SK-N-SH treated with all-trans-retinoic acid at 6 μM for 48 hours (cell line): ENCODE results near the gene CETP.

Source experiments
- ATAC-seq: fragments of 200-7000 bp; cut with Tn5 transposase; 3 replicates; pipeline ENCODE4 v1.9.1; 2020; ENCODE audit warnings: mild to moderate bottlenecking, moderate library complexity
- ARNTL ChIP-seq: fragments of 450-650 bp; formaldehyde crosslinking; IDR thresholded peaks from 2 replicates; pipeline ENCODE4 v1.5.0; 2020; ENCODE audit warnings: low read depth, mild to moderate bottlenecking, moderate library complexity, borderline replicate concordance
- BACH2 ChIP-seq: fragments of 250-450 bp; sonication (Bioruptor Pico); IDR thresholded peaks from 2 replicates; pipeline ENCODE4 v1.9.0; 2021; ENCODE audit warnings: mild to moderate bottlenecking, borderline replicate concordance
- CSDC2 ChIP-seq: fragments of 250-450 bp; sonication (Bioruptor Pico); IDR thresholded peaks from 2 replicates; pipeline ENCODE4 v1.5.0; 2020; ENCODE audit warnings: mild to moderate bottlenecking, moderate library complexity
- CSRNP3 ChIP-seq: fragments of 250-450 bp; sonication (Bioruptor Pico); IDR thresholded peaks from 2 replicates; pipeline ENCODE4 v1.5.1; 2021; ENCODE audit warnings: mild to moderate bottlenecking, moderate library complexity
- ESRRG ChIP-seq: fragments of 250-450 bp; sonication (Bioruptor Pico); IDR thresholded peaks from 2 replicates; pipeline ENCODE4 v1.6.1; 2021; ENCODE audit warnings: mild to moderate bottlenecking
- GLIS3 ChIP-seq: fragments of 250-450 bp; sonication (Bioruptor Pico); IDR thresholded peaks from 2 replicates; pipeline ENCODE4 v1.5.0; 2020; ENCODE audit warnings: mild to moderate bottlenecking, moderate library complexity
- OSR1 ChIP-seq: fragments of 250-450 bp; sonication (Bioruptor Pico); IDR thresholded peaks from 2 replicates; pipeline ENCODE4 v1.8.0; 2022; ENCODE audit warnings: moderate library complexity, mild to moderate bottlenecking, inconsistent platforms
- PATZ1 ChIP-seq: fragments of 250-450 bp; sonication (Bioruptor Pico); IDR thresholded peaks from 2 replicates; pipeline ENCODE4 v1.8.0; 2020; ENCODE audit warnings: mild to moderate bottlenecking, moderate library complexity, borderline replicate concordance
- POU6F1 ChIP-seq: fragments of 250-450 bp; sonication (Bioruptor Pico); IDR thresholded peaks from 2 replicates; pipeline ENCODE4 v1.8.0; 2021; ENCODE audit warnings: low read depth, mild to moderate bottlenecking, moderate library complexity, borderline replicate concordance
- PPARA ChIP-seq: fragments of 250-450 bp; sonication (Bioruptor Pico); IDR thresholded peaks from 2 replicates; pipeline ENCODE4 v1.5.0; 2020; ENCODE audit warnings: mild to moderate bottlenecking, borderline replicate concordance
- SNAI2 ChIP-seq: fragments of 250-450 bp; sonication (Bioruptor Pico); IDR thresholded peaks from 2 replicates; pipeline ENCODE4 v1.5.0; 2020; ENCODE audit warnings: mild to moderate bottlenecking, moderate library complexity
- TCF4 ChIP-seq: fragments of 250-450 bp; sonication (Bioruptor Pico); IDR thresholded peaks from 2 replicates; pipeline ENCODE4 v1.8.0; 2021; ENCODE audit warnings: mild to moderate bottlenecking, moderate library complexity, borderline replicate concordance
- TOX ChIP-seq: fragments of 250-450 bp; sonication (Bioruptor Pico); IDR thresholded peaks from 2 replicates; pipeline ENCODE4 v1.8.0; 2021; ENCODE audit warnings: mild to moderate bottlenecking, moderate library complexity, borderline replicate concordance
- TSHZ2 ChIP-seq: fragments of 250-450 bp; sonication (Bioruptor Pico); IDR thresholded peaks from 2 replicates; pipeline ENCODE4 v1.5.0; 2020; ENCODE audit warnings: mild to moderate bottlenecking, moderate library complexity
- ZFP3 ChIP-seq: fragments of 250-450 bp; sonication (Bioruptor Pico); IDR thresholded peaks from 2 replicates; pipeline ENCODE4 v1.5.0; 2020; ENCODE audit warnings: mild to moderate bottlenecking, moderate library complexity
- ZFP30 ChIP-seq: fragments of 450-650 bp; formaldehyde crosslinking; IDR thresholded peaks from 2 replicates; pipeline ENCODE4 v1.5.0; 2022; ENCODE audit warnings: mild to moderate bottlenecking, moderate library complexity
- ZNF70 ChIP-seq: fragments of 450-650 bp; formaldehyde crosslinking; IDR thresholded peaks from 2 replicates; pipeline ENCODE4 v1.5.0; 2020; ENCODE audit warnings: mild to moderate bottlenecking, moderate library complexity

Gene CETP

GRCh38 chr16:56931271-56931891, 30.4 kb upstream of the CETP start:
- no peak for ATAC-seq
- TF ChIP-seq ZNF70, result no peak
- TF ChIP-seq ZFP3 (CRISPR knock-in tag), result no peak
- TF ChIP-seq TCF4, result no peak
- 0 out of 2 replicates have a peak, but pooled peaks have one; percentile 66 for TF ChIP-seq CSDC2 (CRISPR knock-in tag)
- no peak for TF ChIP-seq PATZ1
- TF ChIP-seq SNAI2 (CRISPR knock-in tag), result 0 out of 2 replicates have a peak, but pooled peaks have one; percentile 52
- no peak for TF ChIP-seq TSHZ2 (CRISPR knock-in tag)
- TF ChIP-seq OSR1, result no peak

- 0 out of 2 replicates have a peak, but pooled peaks have one; percentile 50 for TF ChIP-seq GLIS3
- TF ChIP-seq BACH2 (CRISPR knock-in tag), result no peak
- no peak for TF ChIP-seq TSHZ2 (CRISPR knock-in tag)
- no peak for TF ChIP-seq ZFP3 (CRISPR knock-in tag)
- TF ChIP-seq CSDC2 (CRISPR knock-in tag), result no peak
- ATAC-seq, result peak; percentile 97
Observed at GRCh38 chr16:56931892-56932720, 29.6 kb upstream of the CETP start, which contains the start of gene HERPUD1. Gene HERPUD1, plus strand, starts transcription at chr16:56932142. Its CDS starts 103 bp downstream, at chr16:56932245.

GRCh38 chr16:56932721-56933619, 28.8 kb upstream of the CETP start:
- ATAC-seq, result peak; percentile 67
- TF ChIP-seq OSR1 (no peak), TOX (CRISPR knock-in tag) (no peak), ESRRG (CRISPR knock-in tag) (no peak), BACH2 (CRISPR knock-in tag) (no peak), PPARA (CRISPR knock-in tag) (no peak), ARNTL (CRISPR knock-in tag) (no peak), CSRNP3 (no peak), TSHZ2 (CRISPR knock-in tag) (no peak), CSDC2 (CRISPR knock-in tag) (no peak), ZFP30 (no peak), TCF4 (no peak), SNAI2 (CRISPR knock-in tag) (no peak), POU6F1 (CRISPR knock-in tag) (no peak)
